ENCODE measurements around the gene P2RY2.

Gene P2RY2

GRCh38 chr11:73204711-73205121 is 13.4 kb upstream of the P2RY2 start:
- DNase-seq (ENCODE audit: low read depth in 2 of 3, low spot score in 2 of 3) = no peak

- DNase-seq (ENCODE audit: low read depth in 2 of 3, low spot score in 2 of 3) = no peak
Measured at GRCh38 chr11:73205661-73206343, 12.3 kb upstream of the P2RY2 start.

GRCh38 chr11:73206801-73207200 is 11.3 kb upstream of the P2RY2 start:
- no peak for DNase-seq (ENCODE audit: low read depth in 2 of 3, low spot score in 2 of 3)

GRCh38 chr11:73209892-73210291 is 8.2 kb upstream of the P2RY2 start:
- DNase-seq (ENCODE audit: low read depth in 2 of 3, low spot score in 2 of 3) = no peak

GRCh38 chr11:73210916-73211667 is 7.0 kb upstream of the P2RY2 start:
- DNase-seq (ENCODE audit: low read depth in 2 of 3, low spot score in 2 of 3) = no peak

GRCh38 chr11:73213196-73214143 is 4.6 kb upstream of the P2RY2 start:
- DNase-seq (ENCODE audit: low read depth in 2 of 3, low spot score in 2 of 3) = no peak

GRCh38 chr11:73215191-73216134 is 2.6 kb upstream of the P2RY2 start:
- no peak for DNase-seq (ENCODE audit: low read depth in 2 of 3, low spot score in 2 of 3)

GRCh38 chr11:73216465-73216864 is 1.6 kb upstream of the P2RY2 start:
- DNase-seq (ENCODE audit: low read depth in 2 of 3, low spot score in 2 of 3) = no peak

- DNase-seq (ENCODE audit: low read depth in 2 of 3, low spot score in 2 of 3) = no peak
Measured at GRCh38 chr11:73217131-73217809, 811 bp upstream of the P2RY2 start.

- DNase-seq (ENCODE audit: low read depth in 2 of 3, low spot score in 2 of 3) = no peak
Measured at GRCh38 chr11:73217810-73218105, 323 bp upstream of the P2RY2 start.

GRCh38 chr11:73218830-73219215 is 742 bp downstream of the P2RY2 start:
- DNase-seq (ENCODE audit: low read depth in 2 of 3, low spot score in 2 of 3) = no peak

- no peak for DNase-seq (ENCODE audit: low read depth in 2 of 3, low spot score in 2 of 3)
Measured at GRCh38 chr11:73219396-73220285, 1.6 kb downstream of the P2RY2 start.

GRCh38 chr11:73221451-73221850 is 3.4 kb downstream of the P2RY2 start:
- DNase-seq (ENCODE audit: low read depth in 2 of 3, low spot score in 2 of 3) = no peak

GRCh38 chr11:73221996-73222395 is 3.9 kb downstream of the P2RY2 start:
- no peak for DNase-seq (ENCODE audit: low read depth in 2 of 3, low spot score in 2 of 3)

- DNase-seq (ENCODE audit: low read depth in 2 of 3, low spot score in 2 of 3) = no peak
Measured at GRCh38 chr11:73223998-73224730, 6.1 kb downstream of the P2RY2 start.

GRCh38 chr11:73225001-73225686 is 7.1 kb downstream of the P2RY2 start:
- no peak for DNase-seq (ENCODE audit: low read depth in 2 of 3, low spot score in 2 of 3)

GRCh38 chr11:73225851-73226250 is 7.8 kb downstream of the P2RY2 start:
- DNase-seq (ENCODE audit: low read depth in 2 of 3, low spot score in 2 of 3) = no peak
